Measurements from ENCODE around the gene TP53INP2.
"Not testable (repeated sequence)": the region's sequence is repeated elsewhere in the genome, so short reads cannot be mapped to it uniquely, and the experiment has no call there.

TP53INP2 gene

DNA sequence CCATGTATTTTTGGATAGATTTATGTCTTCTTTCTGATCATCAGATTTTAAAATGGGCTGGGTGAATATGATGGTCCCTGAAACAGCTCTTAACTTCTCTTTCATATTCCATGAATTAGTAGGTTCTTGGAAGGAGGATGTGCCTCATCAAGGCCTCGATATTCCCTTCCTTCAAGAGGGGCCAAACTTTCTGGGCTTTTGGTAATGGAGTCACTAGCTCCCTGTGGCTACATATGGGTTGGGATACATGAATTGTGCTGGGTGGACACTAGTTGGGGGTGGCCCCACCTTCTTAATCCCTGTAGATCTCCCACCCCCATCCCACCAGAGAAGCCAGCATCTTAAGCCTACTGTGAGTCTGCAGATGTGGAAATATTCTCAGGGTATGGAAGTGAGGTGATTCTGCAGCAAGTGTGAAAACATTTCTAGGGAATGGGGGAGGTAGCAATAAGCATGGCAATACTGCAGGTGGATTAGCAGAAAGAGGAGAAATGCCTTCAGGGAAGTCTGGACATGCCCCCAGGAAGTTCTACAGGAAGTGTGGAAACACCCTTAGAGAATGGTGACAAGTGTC lies 2.2 kb downstream of the TP53INP2 start:
- FAIRE-seq, result no peak

DNA sequence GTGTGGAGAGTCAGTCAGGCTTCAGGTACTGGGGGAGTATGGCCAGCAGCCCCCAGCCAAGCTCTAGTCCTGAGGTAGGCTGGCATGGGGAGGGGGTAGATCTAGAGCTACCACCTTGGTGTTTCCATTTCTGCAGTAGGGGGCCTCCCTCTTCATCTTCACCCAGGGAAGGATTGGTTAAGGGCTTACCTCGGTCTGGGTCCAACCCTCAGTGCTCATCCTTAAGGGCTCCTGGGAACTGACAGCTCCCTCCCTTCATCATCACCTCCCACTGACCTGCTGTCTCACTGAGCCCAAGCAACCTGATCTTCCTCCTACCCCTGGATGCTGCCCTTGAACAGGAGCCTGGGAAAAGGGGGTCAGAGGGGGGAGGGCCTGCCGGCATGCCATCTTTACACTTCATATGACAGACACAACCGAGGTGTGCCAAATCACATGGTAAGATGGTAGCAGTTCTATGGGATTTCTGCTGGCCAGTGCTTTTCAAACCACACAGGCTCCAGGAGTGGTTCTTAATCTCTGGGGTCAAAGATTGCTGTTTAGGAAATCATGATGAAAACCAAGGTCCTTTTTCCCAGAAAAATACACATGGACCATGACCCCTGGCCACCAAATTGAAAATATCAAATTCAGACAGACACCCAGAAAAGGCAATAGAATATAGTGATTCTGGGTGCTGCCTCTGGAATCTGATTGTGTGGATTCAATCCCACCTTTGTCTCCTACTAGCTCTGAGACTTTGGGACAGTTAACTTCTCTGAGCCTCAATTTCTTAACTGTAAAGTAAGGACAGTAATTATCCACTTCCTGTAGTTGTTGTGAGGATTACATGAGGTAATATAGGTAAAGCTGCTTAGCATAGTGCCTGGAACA lies 3.0 kb downstream of the TP53INP2 start:
- no peak for FAIRE-seq

DNA sequence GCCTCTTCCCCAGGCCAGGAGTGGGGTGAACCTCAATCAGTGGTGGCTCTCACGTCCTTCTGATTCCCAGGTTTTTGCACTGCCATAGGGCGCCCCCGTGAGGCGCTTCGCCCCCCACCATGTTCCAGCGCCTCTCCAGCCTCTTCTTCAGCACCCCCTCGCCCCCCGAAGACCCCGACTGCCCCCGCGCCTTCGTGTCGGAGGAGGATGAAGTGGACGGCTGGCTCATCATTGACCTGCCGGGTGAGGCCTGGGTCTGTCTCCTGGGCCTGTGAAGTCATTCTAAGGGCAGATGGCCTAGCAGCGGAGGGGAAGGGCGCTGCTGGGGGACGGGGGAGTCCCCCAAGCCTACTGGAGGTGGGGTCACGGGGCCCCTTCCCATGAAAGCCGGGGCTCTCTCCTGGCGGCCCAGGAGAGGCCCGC lies 4.5 kb downstream of the TP53INP2 start:
- FAIRE-seq, result no peak

DNA sequence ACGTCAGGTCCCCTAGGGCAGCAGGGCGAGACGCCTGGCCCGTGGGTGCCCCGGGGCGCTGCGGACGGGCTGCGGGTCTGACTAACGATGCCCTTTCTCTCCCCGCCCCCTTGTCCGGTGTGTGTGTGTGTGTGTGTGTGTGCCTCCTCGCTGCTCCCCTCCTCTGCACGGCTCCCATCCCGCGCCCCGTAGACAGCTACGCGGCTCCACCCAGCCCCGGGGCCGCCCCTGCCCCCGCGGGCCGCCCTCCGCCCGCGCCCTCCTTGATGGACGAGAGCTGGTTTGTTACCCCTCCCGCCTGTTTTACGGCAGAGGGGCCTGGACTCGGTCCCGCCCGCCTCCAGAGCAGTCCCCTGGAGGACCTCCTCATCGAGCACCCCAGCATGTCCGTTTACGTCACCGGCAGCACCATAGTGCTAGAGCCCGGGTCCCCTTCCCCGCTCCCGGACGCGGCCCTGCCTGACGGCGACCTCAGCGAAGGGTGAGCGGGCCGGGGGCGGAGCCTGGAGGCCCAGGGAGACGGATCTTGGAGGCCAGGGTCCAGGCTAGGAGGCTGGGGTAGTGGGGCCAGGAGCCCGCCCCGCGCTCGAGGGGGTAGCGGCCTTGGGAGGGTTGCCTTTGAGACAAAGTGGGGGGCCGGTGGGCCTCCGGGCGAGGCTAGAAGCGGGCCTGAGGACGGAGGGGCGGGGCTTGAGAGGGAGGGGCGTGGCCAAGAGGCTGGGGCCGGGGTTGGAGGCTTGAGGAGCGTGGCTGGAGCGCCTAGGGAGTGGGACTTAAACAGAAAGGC lies 5.1 kb downstream of the TP53INP2 start:
- no peak for FAIRE-seq

DNA sequence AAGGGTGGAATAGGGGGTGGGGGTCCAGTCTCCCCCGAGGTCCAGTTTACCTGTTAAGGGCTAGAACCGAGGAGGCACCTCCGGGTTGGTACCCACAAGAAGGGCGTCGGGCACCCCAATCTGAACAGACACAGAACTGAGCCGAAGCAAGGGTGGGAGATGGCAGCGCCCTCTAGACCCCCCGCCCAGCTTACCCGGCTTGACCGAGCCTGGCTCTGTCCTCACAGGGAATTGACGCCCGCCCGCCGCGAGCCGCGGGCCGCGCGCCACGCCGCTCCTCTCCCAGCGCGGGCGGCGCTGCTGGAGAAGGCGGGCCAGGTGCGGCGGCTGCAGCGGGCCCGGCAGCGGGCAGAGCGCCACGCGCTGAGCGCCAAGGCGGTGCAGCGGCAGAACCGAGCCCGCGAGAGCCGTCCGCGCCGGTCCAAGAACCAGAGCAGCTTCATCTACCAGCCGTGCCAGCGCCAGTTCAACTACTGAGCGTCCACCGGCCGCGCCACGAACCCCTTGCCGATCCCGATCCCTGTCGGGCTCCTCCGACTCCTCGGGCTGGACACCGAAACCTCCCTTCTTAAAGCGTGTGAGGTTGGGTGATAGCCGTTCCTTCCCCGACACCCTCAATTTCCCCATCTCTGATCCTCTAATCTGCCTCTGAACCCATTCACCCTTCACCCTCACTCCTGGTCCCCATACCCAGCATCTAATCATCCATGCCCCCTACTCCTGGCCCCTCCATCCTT lies 5.9 kb downstream of the TP53INP2 start:
- FAIRE-seq, result no peak

DNA sequence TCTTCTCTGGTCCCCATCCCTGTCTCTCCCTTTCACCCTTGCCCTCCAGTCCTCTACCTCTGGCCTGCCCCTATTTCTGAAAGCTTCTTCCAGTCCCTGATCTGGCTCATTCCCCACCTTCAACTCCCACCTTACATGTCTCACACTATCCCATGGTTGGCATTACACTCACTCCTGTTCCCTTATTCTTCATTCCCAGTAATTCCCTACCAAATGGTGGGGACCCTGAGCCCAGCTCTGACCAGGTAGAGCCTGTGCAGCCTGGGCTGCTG lies 6.4 kb downstream of the TP53INP2 start:
- no peak for FAIRE-seq

DNA sequence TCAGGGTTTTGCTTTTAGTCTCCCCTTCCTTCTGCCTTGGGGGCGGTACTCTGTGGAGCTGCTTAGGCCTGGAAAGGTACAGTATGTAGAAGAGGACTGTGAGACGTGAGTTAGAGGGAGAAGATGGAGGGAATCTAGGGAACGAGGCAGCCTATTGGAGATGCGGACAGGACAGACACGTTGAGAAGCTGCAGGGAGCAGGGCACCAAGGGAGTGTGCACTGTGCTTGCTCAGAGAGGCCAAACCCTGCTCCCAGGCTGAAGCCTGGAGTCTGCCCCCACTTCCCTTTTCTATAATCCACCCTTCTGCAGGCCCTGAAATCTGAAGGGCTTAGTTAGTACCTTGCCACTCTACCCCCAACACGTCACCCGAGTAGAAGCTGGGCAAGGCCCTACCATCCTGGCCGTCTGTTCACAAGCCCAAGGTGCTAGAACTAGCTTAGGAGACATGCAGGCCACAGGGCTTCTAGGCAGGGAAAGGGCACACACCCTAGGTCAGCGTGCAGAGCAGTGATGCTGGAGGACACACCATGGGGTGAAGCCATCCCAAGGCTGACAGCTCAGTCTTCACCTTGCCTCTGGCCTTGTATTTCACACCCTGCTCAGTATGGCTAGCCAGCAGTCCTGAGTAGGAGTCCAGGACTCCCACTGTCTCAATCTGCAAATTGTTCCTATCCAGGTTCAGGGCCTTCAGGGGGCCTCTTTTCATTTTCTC lies 6.9 kb downstream of the TP53INP2 start:
- no peak for FAIRE-seq

DNA sequence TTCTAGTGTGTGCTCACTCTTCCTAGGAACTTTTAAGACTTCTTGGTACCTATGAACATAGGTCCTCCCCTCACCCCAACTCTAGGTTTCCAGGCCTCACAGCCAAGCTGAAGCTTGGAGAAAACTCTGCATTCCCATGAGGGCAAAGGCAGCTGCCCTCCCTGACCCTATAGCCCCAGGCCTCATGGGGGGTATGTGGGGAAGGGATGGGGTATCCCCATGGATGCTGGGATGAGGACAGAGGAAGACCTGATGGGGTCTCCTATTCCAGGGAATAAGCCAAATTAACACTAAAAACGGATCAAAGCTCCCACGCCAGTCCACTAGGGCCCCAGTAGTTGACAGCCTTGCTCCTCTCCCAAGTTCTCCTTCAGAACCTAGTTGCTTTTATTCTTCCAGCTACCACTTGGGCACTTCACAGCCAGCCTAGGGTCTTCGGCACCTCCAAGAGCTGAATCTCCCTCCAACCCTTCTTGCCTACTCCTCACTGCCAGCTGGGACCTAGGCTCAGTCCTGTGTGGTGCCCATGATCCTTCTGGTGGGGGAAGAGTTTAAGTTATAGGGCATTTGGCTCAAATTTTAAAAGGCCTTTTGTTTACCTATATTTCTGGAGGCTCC lies 7.8 kb downstream of the TP53INP2 start:
- no peak for FAIRE-seq

DNA sequence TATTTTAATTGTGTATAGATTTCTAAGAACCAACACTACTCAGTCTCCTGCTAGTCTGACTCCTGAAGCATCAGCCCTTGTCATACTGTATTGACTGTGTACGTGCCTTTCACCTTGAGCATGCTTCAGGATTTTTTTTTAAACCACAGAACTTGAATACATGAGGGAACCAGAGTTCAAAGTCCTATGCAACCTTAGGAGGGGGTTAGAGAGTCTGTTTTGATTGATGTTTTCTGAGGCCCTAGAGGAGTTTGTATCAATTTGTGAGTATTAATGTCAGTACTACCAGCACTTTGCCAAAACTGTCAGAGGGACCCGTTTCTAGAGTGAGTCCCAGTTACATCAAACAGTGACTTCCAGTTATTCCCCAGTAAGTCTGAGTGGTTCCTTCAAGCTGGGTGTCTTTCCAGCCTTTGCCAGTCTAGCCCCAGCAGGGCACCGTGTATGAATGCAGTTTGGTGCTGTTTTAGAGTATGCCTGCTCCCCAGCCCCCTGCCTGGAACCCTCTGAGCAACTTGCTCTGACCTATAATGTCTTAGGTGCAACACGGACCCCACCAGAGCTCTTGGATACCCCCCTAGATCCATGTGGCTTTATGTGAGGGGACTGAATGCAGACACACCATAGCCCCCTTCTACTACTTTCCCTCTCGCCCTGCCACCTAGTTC lies 8.5 kb downstream of the TP53INP2 start:
- no peak for FAIRE-seq

DNA sequence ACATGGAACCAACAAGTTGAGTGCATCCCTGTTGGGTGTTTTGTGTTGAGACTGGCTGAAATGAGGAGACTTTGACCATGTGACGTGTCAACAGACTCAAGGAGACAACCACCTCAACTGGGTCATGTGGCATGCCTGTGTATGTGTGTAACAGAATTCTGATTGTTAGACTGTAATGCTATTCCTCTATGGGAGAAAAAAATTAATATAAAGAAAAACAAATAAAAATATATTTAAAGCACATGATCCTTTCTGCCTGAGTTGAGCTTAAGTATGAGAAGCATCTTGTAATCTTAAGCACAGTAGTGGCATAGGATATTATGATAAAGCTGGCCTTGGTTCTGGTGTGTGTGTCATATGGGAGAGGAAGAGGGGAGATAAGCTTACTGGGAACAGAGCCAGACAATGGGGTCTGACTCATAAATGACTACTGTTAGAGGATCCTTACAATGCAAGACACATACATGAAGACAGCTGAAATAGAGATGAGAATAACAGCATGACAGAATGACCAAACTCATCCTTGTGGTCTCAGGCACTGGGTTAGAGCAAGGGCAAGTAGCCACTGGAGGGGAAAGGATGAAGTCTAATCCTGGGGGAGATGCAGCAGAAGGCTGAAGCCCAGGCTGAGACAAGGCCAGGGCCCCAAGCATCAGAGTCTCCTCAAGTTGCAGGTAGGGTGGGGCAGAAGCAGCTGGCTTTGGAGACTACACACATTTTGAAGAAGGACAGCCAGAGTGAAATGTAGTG lies 9.2 kb downstream of the TP53INP2 start:
- FAIRE-seq, result no peak

DNA sequence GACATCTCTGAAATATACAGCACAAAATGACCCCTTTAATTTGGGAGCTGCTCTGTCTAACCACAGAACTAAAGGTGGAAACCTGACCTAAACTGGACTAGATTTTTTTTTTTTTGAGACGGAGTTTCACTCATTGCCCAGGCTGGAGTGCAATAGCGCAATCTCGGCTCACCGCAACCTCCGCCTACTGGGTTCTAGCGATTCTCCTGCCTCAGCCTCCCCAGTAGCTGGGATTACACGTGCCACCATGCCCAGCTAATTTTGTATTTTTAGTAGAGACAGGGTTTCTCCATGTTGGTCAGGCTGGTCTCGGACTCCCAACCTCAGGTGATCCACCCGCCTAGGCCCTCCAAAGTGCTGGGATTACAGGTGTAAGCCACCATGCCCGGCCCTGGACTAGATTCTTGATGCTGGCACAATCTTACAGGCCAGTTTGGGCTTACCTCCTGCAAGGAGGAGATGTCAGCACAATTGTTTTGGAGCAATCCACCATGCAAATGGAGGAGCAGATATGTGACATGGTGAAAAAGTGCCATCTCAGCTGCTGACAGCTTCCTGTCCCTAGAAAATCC lies 9.9 kb downstream of the TP53INP2 start:
- not testable (repeated sequence) for FAIRE-seq

DNA sequence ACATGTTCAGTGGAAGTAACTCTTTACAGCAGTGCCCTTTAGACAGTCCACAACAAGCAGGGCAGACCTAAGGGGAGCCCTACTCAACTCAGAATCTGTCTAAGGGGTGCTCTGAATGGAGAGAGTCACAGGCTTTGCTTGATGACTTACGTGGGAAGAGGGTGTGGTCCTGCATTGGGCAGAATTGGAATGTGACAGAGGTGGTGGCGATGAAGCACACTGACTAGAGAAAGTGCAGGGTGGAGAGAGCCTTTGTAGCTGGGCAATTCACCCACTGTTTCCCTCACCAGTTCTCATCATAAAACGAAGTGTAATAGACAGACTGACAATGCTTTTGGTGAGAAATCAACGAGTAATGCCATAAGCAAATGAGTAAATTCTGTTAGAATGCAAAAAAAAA lies 11.2 kb downstream of the TP53INP2 start:
- FAIRE-seq, result no peak

DNA sequence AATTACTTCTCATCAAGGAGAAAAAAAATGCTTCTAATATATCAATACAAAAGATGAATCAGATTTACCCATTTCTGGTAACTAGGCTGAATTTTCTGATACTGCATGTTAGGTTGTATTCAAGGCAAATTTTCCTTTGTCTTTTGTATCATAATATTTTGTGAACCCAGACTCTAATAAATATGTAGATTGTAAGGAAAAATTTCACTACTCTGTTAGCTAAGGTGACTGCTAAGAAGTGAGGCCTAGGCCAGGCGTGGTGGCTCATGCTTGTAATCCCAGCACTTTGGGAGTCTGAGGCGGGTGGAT lies 12.7 kb downstream of the TP53INP2 start:
- no peak for FAIRE-seq

DNA sequence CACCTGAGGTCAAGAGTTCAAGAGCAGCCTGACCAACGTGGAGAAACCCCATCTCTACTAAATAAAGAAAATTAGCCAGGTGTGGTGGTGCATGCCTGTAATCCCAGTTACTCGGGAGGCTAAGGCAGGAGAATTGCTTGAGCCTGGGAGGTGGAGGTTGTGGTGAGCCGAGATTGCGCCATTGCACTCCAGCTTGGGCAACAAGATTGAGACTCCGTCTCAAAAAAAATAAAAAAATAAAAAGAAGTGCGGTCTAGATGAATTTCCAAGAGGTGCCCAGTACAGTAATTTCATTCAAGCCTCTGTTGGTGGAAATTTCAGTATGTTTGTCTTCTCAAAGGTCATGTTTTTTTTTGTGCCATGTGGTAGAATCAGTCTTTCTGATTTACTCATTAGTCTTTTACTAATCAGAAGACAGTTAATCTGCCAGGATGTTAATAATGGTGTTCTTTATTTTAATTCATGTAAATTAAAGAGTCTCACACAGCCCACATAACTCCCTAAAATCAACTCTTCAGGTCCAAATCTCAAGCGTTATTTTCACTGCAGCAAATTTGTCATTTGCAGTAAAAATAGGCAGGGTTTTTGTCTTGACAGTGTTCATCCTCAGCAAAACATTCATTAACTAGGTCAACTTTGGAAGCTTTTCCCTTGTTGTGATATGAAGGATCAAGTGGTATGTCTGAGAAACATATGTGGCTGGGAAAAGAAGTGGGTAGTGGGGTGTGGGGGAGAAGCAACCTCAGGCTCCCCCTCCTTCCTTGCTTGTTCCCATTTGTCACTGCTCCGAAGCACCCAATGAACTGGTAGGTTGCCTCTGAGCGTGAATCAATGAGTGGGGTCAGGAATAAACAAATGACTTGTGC lies 13.3 kb downstream of the TP53INP2 start:
- FAIRE-seq, result no peak

DNA sequence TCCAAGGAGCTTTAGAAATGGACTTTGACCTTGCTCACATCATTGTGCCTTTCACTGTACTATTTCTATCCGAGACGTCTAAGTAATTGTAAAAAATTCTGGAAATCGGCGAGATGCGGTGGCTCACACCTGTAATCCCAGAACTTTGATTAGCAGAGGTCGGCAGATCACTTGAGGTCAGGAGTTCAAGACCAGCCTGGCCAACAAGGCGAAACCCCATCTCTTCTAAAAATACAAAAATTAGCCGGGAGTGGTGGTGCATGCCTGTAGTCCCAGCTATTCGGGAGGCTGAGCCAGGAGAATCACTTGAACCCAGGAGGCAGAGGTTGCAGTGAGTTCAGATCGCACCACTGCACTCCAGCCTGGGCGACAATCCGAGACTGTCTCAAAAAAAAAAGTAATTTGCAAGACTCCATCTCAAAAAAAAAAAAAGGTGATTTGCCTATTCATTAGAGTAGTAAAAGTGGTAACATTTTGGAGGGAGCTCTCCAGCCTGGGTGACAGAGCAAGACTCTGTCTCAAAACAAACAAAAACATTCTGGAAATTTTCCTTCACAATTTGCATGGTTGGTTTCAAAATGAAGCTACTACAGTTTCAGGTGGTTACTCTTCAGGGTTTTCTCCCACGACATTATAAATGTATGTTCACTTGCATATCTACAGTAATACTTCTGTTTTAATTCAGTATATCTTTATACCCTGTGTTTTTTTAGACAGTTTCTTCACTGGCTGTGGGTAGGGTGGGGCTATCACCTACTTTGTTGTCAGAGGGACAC lies 15.3 kb downstream of the TP53INP2 start:
- FAIRE-seq, result not testable (repeated sequence)

DNA sequence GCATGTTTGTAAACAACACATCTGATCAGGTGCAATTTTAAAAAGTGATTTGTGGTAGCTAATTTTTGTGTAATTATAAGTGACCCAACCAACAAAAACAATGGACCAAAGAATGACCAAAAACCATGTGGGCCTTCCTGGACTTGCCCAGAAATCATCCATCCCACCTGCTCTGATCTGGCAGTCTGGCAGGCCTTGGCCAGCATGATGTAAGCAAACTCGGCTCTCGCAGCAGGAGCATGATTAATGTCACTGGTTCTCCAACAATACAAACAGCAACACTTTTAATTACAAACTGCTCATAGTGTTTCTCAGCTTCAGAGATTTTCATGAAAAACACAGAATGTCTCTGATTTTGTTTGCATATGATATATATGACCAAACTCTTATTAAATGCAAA lies 16.1 kb downstream of the TP53INP2 start:
- no peak for FAIRE-seq

DNA sequence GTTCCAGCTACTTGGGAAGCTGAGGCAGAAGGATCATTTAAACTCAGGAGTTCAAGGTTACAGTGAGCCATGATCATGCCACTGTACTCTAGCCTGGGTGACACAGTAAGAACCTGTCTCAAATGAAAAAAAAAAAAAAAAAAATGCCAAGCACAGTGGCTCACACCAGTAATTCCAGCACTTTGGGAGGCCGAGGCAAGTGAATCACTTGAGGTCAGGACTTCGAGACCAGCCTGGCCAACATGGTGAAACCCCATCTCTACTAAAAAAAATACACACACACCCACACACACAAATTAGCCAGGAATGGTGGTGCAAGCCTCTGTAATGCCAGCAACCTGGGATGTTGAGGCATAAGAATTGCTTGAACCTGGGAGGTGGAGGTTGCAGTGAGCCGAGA lies 18.4 kb downstream of the TP53INP2 start:
- not testable (repeated sequence) for FAIRE-seq

DNA sequence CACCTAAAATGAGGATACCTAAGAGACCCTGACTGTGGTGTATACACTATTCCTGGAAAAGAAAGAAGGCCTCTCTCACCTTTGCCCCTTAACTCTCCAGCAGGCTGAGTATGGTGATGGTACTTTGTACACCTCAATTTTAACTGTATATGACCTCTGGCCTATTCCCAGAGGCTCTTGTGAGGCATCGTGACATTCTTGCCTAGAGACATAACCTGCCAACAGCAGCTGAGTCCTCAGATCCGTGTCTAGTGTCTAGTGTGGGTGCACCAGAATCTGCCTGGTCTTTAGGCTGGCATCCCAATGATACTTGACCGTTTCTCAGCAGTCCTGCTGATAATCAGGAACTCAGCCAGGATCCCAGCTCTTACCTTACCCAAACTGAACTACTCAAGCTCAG lies 20.0 kb downstream of the TP53INP2 start:
- FAIRE-seq, result no peak

DNA sequence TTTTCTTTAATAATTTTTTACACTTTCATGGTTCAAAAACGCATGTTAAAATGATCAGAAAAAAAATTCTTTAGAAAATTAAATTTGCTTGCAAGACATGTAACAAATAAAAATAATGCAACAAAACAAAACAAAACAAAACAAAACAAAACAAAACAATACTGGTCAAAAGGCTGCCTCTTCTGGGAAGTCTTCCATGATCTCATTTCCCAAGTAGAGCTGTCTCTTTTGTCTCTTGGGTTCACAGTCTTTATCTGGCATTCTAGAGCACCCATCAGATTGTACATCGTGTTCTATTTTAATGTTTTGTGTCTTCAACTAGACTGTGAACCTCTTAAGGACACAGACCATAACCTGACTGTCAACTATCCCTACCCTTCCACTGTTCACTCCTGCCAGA lies 25.3 kb downstream of the TP53INP2 start:
- no peak for FAIRE-seq
